NCI-H1694 (cell line): ENCODE data around the gene ZAP70.

Experiments
- DNase-seq: peaks from one replicate; lab custom pipeline; 2025; lab: John Stamatoyannopoulos, UW

ZAP70 gene

DNA sequence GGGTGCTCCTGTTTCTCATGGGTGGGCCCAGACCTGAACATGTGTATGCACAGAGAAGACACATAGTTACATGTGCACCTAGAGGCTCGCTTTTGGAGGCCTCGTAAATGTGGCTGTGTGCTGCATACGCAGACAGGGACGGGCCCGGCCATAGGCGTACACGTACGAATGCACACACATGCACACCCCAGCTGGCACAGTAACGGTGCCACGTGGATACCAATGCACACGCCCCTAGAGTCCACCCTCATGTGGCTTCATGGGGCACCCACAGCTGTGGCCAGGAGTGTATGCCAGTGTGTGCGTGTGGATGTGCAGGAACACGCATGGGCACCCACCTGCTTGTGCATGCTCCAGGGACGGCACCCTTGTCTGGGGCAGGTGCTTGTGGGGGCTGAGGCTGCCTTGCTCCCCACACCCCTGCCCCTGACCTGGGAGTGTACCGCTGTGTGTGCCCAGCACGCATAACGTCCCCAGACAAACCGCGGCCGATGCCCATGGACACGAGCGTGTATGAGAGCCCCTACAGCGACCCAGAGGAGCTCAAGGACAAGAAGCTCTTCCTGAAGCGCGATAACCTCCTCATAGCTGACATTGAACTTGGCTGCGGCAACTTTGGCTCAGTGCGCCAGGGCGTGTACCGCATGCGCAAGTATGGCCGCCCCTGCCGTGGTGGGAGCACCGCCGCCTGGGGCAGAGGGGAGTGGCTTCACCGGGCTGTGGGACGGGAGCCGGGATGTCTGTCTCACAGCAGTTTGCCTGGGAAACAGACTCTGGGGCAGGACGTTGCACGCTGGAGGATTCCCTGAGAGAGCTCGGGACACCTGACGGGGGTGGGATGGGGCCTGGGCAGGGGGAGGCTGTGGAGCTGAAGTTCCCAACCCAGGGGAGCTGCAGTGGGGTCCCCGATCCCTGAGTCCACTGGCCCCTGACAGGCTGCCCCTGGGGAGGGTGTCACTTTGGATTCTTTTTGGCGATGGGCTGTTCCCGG lies 21.0 kb downstream of the ZAP70 start:
- DNase-seq, result no peak

DNA sequence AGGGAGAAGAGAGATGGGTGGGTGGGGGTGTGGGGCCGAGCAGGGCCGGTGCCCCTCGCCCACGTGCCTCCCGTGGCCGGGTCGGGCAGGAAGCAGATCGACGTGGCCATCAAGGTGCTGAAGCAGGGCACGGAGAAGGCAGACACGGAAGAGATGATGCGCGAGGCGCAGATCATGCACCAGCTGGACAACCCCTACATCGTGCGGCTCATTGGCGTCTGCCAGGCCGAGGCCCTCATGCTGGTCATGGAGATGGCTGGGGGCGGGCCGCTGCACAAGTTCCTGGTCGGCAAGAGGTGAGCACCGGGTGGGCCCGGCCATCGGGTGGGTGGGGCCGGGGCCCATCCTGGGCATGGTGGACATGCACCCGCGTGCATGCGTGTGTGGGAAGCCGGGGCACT lies 21.8 kb downstream of the ZAP70 start:
- no peak for DNase-seq

DNA sequence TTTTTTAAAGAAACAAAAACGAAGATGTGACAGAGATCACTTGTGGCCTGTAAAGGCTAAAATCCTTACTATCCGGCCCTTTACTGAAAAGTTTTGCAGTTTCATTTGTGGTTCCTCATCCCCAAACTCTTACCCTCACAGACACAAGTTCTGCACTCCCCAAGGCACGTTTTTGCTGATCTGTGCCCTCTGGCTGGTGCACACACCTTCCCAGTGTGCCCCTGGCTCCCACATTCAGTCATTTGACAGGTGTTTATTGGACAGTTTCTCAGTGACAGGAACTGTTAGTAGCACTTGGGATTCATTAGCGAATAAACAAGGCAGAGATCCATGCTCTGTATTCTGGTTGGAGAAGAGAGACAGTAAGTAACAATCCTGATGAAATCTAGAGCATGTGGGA lies 22.8 kb downstream of the ZAP70 start:
- DNase-seq, result no peak

DNA sequence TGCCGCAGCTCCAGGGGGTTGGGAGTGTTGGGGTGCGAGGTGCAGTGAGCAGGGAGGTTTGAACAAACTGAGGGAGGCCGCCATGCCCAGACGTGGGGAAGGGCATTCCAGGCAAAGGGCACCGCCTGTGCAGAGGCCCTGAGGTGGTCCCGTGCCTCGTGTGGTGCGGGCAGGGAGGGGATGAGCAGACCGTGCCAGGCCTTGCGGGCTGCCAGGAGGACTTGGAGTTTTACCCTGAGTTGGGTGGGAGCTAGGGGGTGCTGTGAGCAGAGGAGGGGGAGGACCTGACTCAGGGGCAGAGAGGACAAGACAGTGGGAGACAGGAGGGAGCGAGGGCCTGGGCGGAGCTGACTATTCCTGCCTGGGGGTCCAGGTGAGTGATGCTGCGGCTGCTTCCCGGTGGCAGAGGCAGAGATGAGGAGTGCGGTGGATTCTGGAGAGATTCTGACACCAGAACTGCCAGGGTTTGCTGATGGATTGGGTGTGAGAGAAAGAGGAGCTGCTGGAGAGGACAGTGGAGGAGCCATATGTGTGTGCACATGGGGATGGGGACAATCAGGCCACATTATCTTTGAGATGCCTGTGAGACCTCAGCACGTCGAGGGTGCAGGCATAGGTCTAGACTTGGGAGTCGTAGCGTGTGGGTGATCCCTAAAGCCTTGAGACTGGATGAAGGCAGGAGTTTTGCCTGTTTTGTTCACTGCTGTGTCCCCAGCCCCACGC lies 23.4 kb downstream of the ZAP70 start:
- no peak for DNase-seq

DNA sequence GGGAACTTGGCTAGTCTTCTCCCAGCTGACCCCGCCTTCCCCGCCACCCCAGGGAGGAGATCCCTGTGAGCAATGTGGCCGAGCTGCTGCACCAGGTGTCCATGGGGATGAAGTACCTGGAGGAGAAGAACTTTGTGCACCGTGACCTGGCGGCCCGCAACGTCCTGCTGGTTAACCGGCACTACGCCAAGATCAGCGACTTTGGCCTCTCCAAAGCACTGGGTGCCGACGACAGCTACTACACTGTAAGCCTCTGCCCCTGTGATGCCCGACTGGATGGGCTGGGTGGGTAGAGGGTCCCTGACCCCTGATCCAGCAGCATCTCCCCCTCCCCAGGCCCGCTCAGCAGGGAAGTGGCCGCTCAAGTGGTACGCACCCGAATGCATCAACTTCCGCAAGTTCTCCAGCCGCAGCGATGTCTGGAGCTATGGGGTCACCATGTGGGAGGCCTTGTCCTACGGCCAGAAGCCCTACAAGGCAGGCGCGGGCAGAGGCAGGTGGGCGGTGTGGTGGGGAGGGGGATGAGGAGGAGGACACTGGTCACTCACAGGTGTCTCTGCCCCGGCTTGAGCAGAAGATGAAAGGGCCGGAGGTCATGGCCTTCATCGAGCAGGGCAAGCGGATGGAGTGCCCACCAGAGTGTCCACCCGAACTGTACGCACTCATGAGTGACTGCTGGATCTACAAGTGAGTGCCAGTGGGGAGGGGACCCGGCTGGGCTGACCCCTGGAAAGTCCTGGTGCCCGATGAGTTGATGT lies 24.2 kb downstream of the ZAP70 start:
- no peak for DNase-seq

DNA sequence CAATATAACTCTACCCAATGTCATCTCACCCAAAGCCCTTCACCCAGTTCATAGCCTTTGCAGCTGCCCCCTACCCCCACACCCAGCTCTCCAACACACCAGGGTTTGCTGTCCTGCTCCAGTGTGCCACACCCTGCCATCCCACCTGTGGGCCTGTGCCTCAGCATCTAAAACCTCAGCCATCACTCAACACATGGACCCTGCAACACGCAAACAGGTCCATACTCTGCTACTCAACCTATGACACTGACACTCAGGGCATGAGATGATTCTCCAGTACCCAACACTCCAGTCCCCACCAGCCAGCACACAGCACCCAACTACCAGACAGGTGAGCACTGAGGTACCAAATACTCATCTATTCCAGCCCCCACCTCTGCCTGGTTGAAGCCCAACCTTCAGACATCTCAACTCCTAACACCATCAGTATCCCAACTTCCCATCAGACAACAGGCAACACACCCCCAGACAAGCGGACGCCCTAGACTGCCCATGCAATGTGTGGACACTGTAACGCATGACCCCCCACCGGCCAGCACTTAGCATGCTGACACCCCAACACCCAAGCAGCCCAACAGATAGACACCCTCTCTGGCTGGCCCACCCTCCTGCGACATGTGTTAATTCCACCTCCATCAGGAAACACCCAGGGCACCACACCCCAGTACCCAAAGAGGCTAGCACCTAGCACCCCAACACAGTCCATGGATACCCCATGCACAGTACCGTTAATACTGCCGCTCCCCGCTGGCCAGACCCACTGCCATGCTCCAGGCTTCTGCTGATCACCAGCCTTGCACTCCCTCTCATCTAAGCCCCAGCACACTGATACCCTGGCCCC lies 25.0 kb downstream of the ZAP70 start:
- no peak for DNase-seq

DNA sequence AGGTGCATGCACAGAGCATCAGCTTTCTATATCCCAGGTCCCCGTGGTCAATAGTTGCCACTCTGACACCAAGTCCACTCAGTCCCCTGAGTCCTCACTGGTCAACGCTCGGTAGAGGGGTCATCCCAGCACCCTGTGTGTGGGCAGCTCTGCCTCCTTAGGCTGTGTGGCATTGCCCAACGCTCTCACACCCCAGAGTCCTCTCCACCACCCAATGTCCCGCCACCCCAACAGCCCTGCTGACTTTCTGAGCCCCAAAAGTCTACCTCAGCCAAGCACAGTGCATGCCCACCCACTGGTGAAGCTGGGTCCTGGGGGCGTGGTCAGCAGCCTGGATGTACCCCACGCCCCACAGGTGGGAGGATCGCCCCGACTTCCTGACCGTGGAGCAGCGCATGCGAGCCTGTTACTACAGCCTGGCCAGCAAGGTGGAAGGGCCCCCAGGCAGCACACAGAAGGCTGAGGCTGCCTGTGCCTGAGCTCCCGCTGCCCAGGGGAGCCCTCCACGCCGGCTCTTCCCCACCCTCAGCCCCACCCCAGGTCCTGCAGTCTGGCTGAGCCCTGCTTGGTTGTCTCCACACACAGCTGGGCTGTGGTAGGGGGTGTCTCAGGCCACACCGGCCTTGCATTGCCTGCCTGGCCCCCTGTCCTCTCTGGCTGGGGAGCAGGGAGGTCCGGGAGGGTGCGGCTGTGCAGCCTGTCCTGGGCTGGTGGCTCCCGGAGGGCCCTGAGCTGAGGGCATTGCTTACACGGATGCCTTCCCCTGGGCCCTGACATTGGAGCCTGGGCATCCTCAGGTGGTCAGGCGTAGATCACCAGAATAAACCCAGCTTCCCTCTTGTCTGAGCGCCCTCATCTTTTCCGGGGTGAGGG lies 25.9 kb downstream of the ZAP70 start:
- no peak for DNase-seq

DNA sequence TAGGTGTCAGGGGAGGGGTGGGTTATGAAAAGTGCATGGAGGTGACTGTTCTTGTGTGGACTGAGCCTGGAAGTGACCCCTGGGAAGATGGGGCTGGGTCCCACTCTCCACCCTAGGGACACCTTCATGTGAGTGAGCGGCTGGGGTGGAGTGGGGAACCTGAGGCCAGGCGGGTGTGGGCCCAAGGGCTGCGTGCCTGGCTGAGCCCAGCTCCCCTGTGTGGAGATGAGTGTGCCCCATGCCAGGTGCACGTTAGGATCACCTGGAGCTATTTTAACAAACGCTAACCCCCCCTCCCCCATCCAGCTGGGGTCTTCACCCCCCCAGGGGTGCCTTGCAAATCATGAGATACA lies 26.5 kb downstream of the ZAP70 start:
- DNase-seq, result no peak

DNA sequence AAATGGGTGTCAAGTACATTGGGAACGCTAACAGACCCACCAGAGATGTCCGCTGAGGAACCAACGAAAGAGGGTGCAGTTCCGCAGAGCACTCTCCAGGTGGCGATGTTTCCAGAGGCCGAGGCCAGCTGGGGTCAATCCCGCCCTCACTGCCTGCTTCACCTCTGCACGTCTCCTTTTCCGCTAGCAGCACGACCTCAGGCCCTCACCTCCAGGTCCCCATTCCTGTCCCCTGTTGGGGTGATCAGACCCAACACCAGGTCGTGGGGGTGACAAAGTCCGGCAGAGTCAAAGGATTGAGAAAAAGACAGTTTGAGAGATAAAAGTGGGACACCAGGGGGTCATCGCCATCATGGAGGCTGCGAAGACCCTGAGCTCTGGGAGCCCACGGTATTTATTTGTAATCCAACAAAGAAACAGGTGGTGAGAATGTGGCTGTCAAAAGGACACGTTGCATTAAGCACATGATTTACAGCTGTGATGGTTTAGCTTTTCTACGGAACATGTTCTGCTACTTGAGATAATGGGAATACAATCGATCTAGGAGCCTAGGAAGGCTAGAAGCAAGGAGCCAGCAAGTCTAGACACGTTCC lies 27.3 kb downstream of the ZAP70 start:
- DNase-seq, result peak; percentile 39

DNA sequence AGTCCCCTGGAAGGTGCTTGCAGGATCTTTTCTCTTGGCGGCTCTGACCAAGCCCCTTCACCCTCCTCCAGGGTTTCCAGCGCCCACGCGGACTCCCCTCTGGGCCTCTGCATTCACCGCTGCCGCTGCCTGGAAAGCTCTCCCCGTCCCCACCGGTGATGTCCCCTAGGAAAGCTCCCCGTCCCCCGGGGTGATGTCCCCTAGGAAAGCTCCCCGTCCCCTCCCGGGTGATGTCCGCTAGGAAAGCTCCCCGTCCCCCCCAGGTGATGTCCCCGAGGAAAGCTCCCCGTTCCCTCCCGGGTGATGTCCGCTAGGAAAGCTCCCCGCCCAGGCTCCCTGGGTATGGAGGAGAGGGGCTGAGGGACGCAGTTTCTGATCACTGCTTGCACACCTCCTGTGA lies 27.9 kb downstream of the ZAP70 start:
- DNase-seq, result no peak

DNA sequence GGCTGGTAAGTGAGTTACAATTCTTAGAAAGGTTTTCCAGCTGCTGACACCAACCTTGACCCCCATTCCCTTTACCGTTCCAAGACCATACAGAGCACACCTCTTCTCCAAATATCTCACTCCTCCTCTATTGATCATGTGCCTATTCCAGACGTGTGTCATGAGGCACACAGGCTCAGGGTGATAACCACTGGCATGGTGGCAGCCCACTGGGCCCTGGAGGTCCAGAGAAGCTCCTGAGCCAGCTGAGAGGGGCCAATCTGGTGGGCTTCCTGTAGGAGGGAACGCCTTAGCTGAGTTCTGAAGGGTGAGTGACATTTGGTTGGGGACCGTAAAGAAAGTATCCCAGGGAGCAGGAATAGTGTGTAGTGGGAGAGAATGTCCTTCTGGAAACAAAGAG lies 28.3 kb downstream of the ZAP70 start:
- DNase-seq, result no peak

DNA sequence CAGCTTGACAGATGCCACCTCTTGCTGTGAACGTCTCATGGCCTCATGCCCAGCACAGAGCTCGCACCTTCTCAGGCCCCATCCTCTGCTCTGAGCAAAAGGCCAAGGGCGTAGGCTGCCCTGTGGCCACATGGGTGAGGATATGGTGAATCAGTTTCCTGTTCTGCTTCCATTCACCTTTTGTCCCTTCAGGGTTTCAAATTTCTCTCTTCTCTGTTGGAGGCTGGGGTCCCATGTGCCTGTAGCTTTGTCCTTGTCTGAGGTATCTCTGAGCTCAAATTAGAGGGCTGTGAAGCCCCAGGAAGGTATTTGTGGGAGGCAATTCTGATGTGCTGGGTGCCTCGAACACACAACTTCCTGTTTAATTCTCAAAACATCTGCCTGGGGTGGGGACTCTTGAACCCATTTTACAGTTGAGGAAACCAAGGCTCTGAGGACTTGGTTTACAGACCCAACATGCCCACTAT lies 29.0 kb downstream of the ZAP70 start:
- no peak for DNase-seq

DNA sequence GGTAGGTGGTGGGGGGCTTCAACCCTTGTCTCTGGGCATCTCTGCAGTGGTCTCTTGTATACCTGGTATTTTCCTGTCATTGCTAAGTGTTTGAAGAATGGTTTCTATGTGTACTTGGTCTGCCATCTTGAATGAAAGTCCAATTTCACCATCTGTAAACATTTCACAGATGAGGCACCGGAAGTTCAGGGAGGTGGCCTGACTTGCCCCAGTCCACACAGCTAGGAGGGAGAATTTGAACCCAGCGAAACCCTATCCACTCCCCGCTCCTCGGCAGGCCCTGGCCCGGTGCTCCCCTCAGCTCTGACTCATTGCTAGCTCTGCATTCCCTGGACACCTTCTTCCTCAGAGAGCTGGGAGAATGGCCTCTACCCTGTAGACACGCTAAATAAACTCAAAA lies 30.5 kb downstream of the ZAP70 start:
- DNase-seq, result no peak

DNA sequence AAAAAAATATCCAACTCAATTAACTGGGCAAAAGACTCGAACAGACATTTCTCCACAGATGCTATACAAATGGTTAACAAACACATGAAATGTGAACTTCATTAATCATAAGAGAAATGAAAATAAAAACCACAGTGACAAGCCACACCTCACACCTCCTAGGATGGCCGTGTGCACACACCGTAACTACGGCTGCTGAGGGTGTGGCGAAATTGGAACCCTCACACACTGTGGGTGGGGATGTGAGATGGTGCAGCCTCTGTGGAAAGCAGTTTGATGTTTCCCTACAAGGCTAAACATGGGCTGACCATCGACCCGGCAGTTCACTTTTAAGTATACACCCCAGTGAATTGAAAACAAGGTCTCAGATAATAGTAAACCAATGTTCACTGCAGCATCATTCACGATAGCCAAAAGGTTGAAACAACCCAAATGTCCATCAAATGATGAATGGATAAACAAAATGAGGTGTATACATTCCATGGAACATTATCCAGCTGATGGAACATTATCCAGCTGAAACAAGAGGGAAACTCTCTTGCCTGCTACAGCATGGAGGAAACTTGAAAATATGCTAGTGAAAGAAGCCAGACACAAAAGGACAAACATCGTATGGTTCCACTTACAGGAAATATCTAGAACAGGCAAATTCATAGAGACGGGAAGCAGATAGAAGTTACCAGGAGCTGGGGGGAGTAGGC lies 32.2 kb downstream of the ZAP70 start:
- DNase-seq, result no peak

DNA sequence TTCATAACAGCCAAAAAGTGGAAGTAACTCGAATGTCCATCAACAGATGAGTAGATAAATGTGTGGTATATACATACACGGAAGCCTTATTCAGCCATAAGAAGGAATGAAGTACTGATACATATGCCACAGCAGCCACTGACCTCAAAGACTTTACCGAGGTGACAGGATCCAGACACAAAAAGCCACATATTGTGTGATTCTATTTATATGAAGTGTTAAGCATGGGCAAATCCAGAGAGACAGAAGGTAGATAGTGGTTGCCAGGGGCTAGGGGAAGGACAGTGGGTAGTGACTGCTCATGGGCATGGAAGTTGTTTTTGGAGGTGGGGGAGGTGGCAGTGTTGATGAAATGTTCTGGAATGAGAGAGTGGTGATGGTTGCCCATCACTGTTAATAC lies 33.9 kb downstream of the ZAP70 start:
- DNase-seq, result no peak

DNA sequence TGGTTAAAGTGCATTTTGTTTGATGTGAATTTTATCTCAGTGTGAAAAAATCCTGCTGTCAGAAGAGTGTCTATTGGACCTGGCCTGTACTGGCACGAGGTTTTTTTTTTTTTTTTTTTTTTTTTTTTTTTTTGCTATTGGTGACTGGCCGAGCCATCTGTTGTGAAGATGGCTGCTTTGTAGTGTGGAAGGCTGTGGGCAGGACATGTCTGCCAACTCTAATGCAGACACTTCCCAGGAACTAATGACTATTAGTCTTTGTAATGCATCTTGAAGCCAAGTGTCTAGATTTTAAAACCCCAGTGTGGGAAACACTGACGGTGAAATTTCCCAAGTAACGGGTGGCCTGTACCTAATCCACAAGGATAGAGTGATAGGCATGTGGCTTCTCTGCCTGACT lies 34.3 kb downstream of the ZAP70 start:
- DNase-seq, result peak; percentile 19

DNA sequence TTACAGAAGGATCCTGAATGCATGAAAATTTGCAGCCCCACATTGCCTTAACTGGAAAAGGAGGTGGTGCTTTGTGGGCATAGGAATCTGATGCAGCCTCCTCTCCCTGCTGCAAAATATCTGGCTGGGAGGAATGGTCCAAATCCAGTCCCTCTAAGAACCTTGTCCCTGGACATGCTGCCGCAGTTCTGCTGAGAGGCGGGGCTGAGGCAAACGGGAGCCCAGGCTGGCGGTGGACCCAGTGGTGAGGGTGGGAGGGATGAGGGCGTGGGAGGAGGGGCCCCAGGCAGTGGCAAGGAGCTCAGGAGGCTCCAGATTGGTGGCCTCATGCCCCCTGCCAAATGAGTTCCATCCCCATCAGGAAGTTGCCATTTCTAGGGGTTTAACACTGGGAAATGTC lies 36.2 kb downstream of the ZAP70 start:
- no peak for DNase-seq

DNA sequence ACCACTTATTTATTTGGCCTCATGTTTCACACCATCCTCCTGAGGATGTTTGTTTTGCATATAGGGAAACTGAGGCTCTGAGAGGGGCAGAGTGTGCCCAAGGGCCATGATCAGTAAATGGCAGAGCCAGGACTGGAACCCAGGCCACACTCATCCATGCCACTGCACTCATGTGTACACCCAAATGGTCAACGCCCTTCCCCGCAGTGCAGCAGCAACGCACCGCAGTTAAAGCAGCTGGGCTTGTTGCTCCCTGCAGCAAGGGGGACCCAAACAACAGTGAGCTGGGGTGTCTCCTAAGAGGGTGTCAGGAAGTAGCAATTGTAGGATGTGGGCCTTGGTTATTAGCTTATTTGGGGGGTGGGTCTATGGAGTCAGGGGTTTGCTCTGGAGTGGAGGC lies 36.6 kb downstream of the ZAP70 start:
- no peak for DNase-seq

DNA sequence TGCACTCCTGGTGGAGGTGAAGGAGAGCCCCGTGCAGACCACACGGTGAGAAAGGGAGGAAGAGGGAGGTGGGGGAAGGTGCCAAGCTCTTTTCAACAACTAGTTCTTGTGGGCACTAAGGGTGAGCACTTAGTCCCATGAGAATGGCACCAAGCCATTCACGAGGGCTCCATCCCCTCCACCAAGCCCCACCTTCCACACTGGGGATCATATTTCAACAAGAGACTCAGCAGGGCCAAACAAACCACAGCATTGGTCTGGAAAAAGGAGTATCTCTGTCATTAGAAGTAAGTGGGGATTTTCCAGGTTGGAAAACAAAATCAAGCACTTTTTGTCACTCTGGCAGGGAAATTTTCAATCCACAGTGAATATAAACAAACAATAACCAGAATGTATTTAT lies 38.4 kb downstream of the ZAP70 start:
- DNase-seq, result no peak
